CD8-positive, alpha-beta memory T cell (primary cell): ENCODE data around the gene TMEM225. TPM values are rescaled to one million over a fixed set of nuclear protein-coding genes. Genes with fewer than 3 reads are reported as not detected.

ENCODE experiments used
- CTCF ChIA-PET: fragments of 350-600 bp; sonication (Branson Sonifier 250); formaldehyde crosslinking; loops from one replicate; lab custom pipeline; 2021; ENCODE audit warnings: antibody characterized with exemption; lab: Charles Lee
- POLR2A ChIA-PET: fragments of 350-600 bp; sonication (Branson Sonifier 250); formaldehyde crosslinking; loops from one replicate; lab custom pipeline; 2021; ENCODE audit warnings: antibody characterized with exemption; lab: Charles Lee
- DNase-seq, 5 donors: peaks; one replicate each; pipeline versions ENCODE4 v3.0.0 to v3.0.0-alpha.2; 2020 to 2022; ENCODE audit warnings: mixed read lengths in 1 of 5
- H3K27ac ChIP-seq: one replicate; pipeline ENCODE4 v1.7.0; 2013; ENCODE audit warnings: low read depth, mild to moderate bottlenecking, low read length, moderate library complexity
- H3K27me3 ChIP-seq: 2 replicates; pipeline ENCODE4 v1.7.0; 2013; ENCODE audit warnings: low read length, mild to moderate bottlenecking; ENCODE audit not compliant: insufficient read depth, poor library complexity, severe bottlenecking
- H3K36me3 ChIP-seq: 2 replicates; pipeline ENCODE4 v1.7.0; 2013; ENCODE audit warnings: mild to moderate bottlenecking, low read length, moderate library complexity; ENCODE audit not compliant: insufficient read depth
- H3K4me1 ChIP-seq: 2 replicates; pipeline ENCODE4 v1.7.0; 2013; ENCODE audit warnings: mild to moderate bottlenecking, low read length, moderate library complexity; ENCODE audit not compliant: insufficient read depth
- H3K4me3 ChIP-seq: 2 replicates; pipeline ENCODE4 v1.7.0; 2013; ENCODE audit warnings: mild to moderate bottlenecking, low read length
- H3K9me3 ChIP-seq: 2 replicates; pipeline ENCODE4 v1.7.0; 2013; ENCODE audit warnings: mild to moderate bottlenecking, low read length
- H3K27ac Mint-ChIP-seq, 8 donors: one replicate each; pipeline ENCODE4 v1.8.0; 2020 to 2021; ENCODE audit warnings: mixed read lengths in 8 of 8, mild to moderate bottlenecking in 6 of 8, inconsistent platforms in 3 of 8, moderate library complexity in 3 of 8
- H3K27me3 Mint-ChIP-seq, 2 donors: one replicate each; pipeline ENCODE4 v1.8.0; 2020 to 2021; ENCODE audit warnings: mixed read lengths in 2 of 2, mild to moderate bottlenecking in 1 of 2, moderate library complexity in 1 of 2
- H3K36me3 Mint-ChIP-seq, 3 donors: one replicate each; pipeline ENCODE4 v1.8.0; 2020 to 2021; ENCODE audit warnings: mixed read lengths in 3 of 3, inconsistent platforms in 1 of 3, mild to moderate bottlenecking in 1 of 3
- H3K4me1 Mint-ChIP-seq, 3 donors: one replicate each; pipeline ENCODE4 v1.8.0; 2020 to 2021; ENCODE audit warnings: mixed read lengths in 3 of 3, inconsistent platforms in 1 of 3, mild to moderate bottlenecking in 1 of 3
- H3K4me3 Mint-ChIP-seq, 7 donors: one replicate each; pipeline ENCODE4 v1.8.0; 2020 to 2021; ENCODE audit warnings: mixed read lengths in 7 of 7, mild to moderate bottlenecking in 6 of 7, moderate library complexity in 4 of 7, inconsistent platforms in 2 of 7
- H3K9me3 Mint-ChIP-seq, 5 donors: one replicate each; pipeline ENCODE4 v1.8.0; 2020 to 2022; ENCODE audit warnings: mixed read lengths in 5 of 5, mild to moderate bottlenecking in 3 of 5, moderate library complexity in 2 of 5, inconsistent platforms in 1 of 5
- polyA plus RNA-seq: library from polyadenylated mRNA; unstranded; fragments of 300-500 nt; fragmentation: Illumina TruSeq; gene quantifications from one replicate; pipeline ENCODE4 v1.2.3, GENCODE V29; 2021
- total RNA-seq, 2 experiments: library from RNA; stranded (reverse); gene quantifications; one replicate each; pipeline ENCODE4 v1.2.3, GENCODE V29; 2021

The TMEM225 gene, protein sequence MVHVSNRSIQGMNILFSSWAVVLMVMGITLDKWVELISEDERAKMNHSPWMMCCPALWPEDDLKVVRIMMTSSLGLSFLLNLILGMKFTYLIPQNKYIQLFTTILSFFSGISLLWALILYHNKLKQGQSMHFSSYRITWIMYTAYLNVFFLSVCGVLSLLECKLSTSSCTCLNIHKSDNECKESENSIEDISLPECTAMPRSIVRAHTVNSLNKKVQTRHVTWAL
- not detected for total RNA-seq
- not detected for polyA plus RNA-seq

DNA sequence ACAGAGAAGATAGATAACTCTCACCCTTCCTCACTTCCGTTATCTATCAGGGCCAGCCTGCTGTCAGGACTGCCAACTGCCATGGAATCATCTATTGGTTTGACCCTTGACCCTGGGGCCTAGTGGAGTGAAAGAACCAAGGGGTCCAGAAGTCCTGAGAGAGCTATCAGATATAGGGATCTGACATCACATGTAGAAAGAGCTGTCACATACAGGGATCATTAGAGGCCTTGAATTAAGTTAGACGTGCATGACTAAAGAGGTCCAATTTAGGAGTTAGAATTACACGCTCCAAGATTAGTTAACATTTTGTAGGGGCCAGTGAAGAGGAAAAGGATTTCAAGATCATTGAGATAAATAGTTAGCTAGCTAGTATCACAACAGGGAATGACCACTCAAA, at the start of gene TMEM225:
TSS of gene TMEM225 (minus strand) at position 101 of the 400 bp plus-strand sequence. CDS start 245 bp downstream, outside the sequence.
- Histone ChIP-seq H3K9me3 (no peaks in the 10 kb centered on the region), H3K4me3 (no peak within 1 kb of the TSS), H3K36me3 (no peaks in the 10 kb centered on the region), H3K27ac (no peak within 1 kb of the TSS), H3K4me1 (no peaks in the 10 kb centered on the region), H3K27me3 (no peaks in the 10 kb centered on the region)
- DNase-seq = no peak
- Mint-ChIP-seq H3K9me3 (peaks cover 0 to under 1% (median 0%) of the 10 kb centered on the region in 5 donors), H3K36me3 (no peaks in the 10 kb centered on the region), H3K27ac (no peak within 1 kb of the TSS), H3K27me3 (no peaks in the 10 kb centered on the region), H3K4me1 (no peaks in the 10 kb centered on the region), H3K4me3 (no peak within 1 kb of the TSS)
- ChIA-PET POLR2A (no interaction called here), CTCF (no interaction called here)

DNA sequence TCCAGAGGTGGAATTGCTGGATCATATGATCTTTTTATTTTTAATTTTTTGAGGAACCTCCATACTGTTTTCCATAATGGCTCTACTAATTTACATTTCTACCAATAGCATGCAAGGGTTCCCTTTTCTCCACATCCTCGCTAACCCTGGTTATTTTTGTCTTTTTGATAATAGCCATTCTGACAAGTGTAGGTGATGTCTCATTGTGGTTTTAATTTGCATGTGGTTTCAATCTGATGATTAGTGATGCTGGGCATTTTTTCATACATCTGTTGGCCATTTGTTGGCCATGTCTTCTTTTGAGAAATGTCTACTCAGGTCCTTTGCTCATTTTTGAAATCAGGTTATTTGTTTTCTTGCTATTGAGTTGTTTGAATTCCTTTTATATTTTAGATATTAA, 38.6 kb upstream of the TMEM225 start:
- no peaks in the 10 kb centered on the region for H3K36me3 Mint-ChIP-seq
- Histone ChIP-seq H3K4me1 (no peaks in the 10 kb centered on the region), H3K27ac (no peak overlapping the region), H3K4me3 (no peak overlapping the region), H3K36me3 (no peaks in the 10 kb centered on the region), H3K9me3 (no peaks in the 10 kb centered on the region), H3K27me3 (no peaks in the 10 kb centered on the region)
- no peak for DNase-seq
- H3K9me3 Mint-ChIP-seq = peaks cover 0 to 3% (median 0%) of the 10 kb centered on the region in 5 donors
- no peaks in the 10 kb centered on the region for H3K4me1 Mint-ChIP-seq
- ChIA-PET POLR2A (no interaction called here), CTCF (no interaction called here)
- no peak overlapping the region for H3K4me3 Mint-ChIP-seq
- peaks cover 0 to 1% of the 10 kb centered on the region in 2 donors for H3K27me3 Mint-ChIP-seq
- no peak overlapping the region for H3K27ac Mint-ChIP-seq

DNA sequence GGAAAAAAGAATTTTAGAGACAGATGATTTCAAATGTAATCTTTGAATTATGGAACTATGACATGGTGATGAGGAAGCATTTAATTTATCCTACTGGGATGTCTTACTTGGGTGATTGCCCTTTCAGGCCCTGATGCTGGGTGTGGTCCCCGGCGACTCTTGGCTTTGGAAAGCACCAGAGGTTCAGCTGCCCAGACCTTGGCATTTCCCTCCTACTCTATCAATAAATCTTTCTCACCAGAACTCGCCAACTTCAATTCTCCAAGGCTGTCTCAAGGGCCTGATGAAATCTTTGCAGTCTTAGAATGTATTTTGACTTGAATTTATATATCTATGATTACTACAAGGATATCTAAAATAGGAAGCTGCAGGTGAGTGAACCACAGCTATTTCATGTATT, 35.5 kb upstream of the TMEM225 start:
- H3K36me3 Mint-ChIP-seq = no peaks in the 10 kb centered on the region
- peaks cover 0 to 2% of the 10 kb centered on the region in 2 donors for H3K27me3 Mint-ChIP-seq
- ChIA-PET CTCF (no interaction called here), POLR2A (no interaction called here)
- no peak overlapping the region for H3K27ac Mint-ChIP-seq
- H3K9me3 ChIP-seq = no peaks in the 10 kb centered on the region
- DNase-seq = no peak
- no peak overlapping the region for H3K27ac ChIP-seq
- no peaks in the 10 kb centered on the region for H3K36me3 ChIP-seq
- peaks cover 0 to 5% (median 0%) of the 10 kb centered on the region in 5 donors for H3K9me3 Mint-ChIP-seq
- H3K27me3 ChIP-seq = no peaks in the 10 kb centered on the region
- H3K4me3 ChIP-seq = no peak overlapping the region
- H3K4me1 Mint-ChIP-seq = no peaks in the 10 kb centered on the region
- no peaks in the 10 kb centered on the region for H3K4me1 ChIP-seq
- no peak overlapping the region for H3K4me3 Mint-ChIP-seq

DNA sequence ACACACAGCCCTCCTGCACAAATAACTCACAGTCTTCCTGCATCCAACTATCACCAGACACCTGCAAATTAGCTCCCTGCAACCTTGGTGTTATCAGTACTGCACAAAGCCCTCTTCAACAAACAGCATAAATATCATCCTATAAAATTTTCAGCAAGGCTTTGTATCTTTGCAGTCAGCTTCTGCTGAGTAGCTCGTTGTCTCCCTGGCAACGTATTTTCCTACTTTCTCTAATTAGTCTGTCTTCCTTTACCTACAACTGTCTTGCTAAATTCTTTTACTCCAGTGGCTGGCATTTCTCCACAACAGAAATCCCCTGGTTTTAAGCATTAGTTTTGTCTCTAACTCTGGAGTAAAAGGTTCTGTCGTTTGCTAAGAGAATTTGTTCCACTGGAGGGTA, 20.4 kb upstream of the TMEM225 start:
- H3K36me3 Mint-ChIP-seq = no peaks in the 10 kb centered on the region
- Histone ChIP-seq H3K9me3 (no peaks in the 10 kb centered on the region), H3K27ac (no peak overlapping the region), H3K4me1 (no peaks in the 10 kb centered on the region), H3K27me3 (no peaks in the 10 kb centered on the region), H3K36me3 (no peaks in the 10 kb centered on the region), H3K4me3 (no peak overlapping the region)
- peaks cover 0 to 2% of the 10 kb centered on the region in 2 donors for H3K27me3 Mint-ChIP-seq
- no peak overlapping the region for H3K4me3 Mint-ChIP-seq
- ChIA-PET POLR2A (no interaction called here), CTCF (no interaction called here)
- no peak for DNase-seq
- no peak overlapping the region for H3K27ac Mint-ChIP-seq
- H3K4me1 Mint-ChIP-seq = no peaks in the 10 kb centered on the region
- H3K9me3 Mint-ChIP-seq = peaks cover 0 to 2% (median 0%) of the 10 kb centered on the region in 5 donors

DNA sequence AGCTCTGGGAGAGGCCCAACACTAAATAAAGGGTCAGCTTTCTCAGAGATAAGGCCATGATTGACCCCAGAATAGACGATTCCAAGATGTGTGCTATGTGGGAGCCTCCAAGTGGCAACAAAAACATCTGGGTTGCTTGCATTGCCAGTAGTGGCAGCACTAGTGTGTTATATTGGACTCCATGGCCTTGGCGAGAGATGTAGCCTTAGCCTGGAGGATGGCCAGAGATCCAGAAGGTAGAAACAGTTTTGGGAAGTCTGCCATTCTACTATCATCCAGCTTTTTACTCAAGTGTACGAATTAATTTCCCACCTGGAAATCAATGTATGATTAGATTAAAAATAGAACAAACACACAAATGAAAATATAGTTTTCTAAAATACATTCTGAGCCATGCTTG, 19.5 kb upstream of the TMEM225 start:
- Histone ChIP-seq H3K4me1 (no peaks in the 10 kb centered on the region), H3K9me3 (no peaks in the 10 kb centered on the region), H3K4me3 (no peak overlapping the region), H3K36me3 (no peaks in the 10 kb centered on the region), H3K27ac (no peak overlapping the region), H3K27me3 (no peaks in the 10 kb centered on the region)
- Mint-ChIP-seq H3K27me3 (peaks cover 0 to 2% of the 10 kb centered on the region in 2 donors), H3K4me3 (no peak overlapping the region), H3K4me1 (no peaks in the 10 kb centered on the region), H3K27ac (no peak overlapping the region), H3K36me3 (no peaks in the 10 kb centered on the region), H3K9me3 (peaks cover 0 to 2% (median 0%) of the 10 kb centered on the region in 5 donors)
- CTCF ChIA-PET = no interaction called here
- no peak for DNase-seq
- POLR2A ChIA-PET = no interaction called here

DNA sequence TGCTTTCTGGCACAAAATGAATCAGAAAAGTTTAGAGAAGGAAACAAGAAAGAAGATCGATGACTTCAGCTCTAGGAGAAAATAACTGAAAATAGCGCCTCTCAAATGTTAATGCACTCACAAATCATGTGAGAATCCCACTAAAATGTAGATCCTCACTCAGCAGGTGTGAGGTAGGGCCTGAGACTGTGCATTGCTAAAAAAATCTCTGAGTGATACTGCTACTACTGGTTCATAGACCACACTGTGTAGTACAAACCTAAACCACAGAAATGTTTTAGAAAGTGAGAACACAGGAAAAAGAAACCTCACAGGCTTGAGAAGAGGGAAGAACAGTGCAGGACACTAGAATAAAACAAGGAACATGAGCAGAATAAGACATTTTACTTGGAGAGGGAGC, 18.5 kb upstream of the TMEM225 start:
- Mint-ChIP-seq H3K9me3 (peaks cover 0 to 2% (median 0%) of the 10 kb centered on the region in 5 donors), H3K36me3 (no peaks in the 10 kb centered on the region), H3K27me3 (peaks cover 0 to 2% of the 10 kb centered on the region in 2 donors), H3K4me1 (no peaks in the 10 kb centered on the region), H3K27ac (no peak overlapping the region), H3K4me3 (no peak overlapping the region)
- H3K4me3 ChIP-seq = no peak overlapping the region
- no peaks in the 10 kb centered on the region for H3K9me3 ChIP-seq
- POLR2A ChIA-PET = no interaction called here
- H3K36me3 ChIP-seq = no peaks in the 10 kb centered on the region
- no peaks in the 10 kb centered on the region for H3K27me3 ChIP-seq
- DNase-seq = no peak
- CTCF ChIA-PET = no interaction called here
- H3K4me1 ChIP-seq = no peaks in the 10 kb centered on the region
- no peak overlapping the region for H3K27ac ChIP-seq

DNA sequence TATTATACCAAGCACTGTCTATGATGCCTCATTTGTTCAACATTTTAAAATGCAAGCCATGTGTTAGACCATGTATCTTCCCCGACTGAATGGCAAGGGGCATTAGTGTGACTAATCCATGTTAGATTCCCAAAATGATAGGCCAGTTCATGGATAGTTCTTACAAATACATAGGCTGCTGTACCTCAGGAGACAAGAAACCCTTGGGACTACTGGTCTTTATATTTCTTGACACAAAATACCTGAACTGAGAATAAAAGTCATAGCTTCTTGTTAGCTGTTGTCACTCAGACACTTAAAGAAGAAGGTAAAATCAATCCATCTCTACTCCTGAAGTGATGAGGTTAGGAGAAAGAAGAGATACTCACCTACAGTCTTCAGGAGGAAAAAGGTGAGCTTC, 16.4 kb upstream of the TMEM225 start, which contains the start of gene OR8D4:
TSS of gene OR8D4 (plus strand) at position 301 of the 400 bp plus-strand sequence. CDS start 4,265 bp downstream, outside the sequence.
- CTCF ChIA-PET = no interaction called here
- H3K4me3 Mint-ChIP-seq = no peak within 1 kb of the TSS
- no peak within 1 kb of the TSS for H3K27ac ChIP-seq
- no peak within 1 kb of the TSS for H3K4me3 ChIP-seq
- no peaks in the 10 kb centered on the region for H3K36me3 ChIP-seq
- no peak within 1 kb of the TSS for H3K27ac Mint-ChIP-seq
- no peak for DNase-seq
- POLR2A ChIA-PET = no interaction called here
- H3K4me1 Mint-ChIP-seq = no peaks in the 10 kb centered on the region
- peaks cover 0 to 2% (median 0%) of the 10 kb centered on the region in 5 donors for H3K9me3 Mint-ChIP-seq
- no peaks in the 10 kb centered on the region for H3K36me3 Mint-ChIP-seq
- no peaks in the 10 kb centered on the region for H3K27me3 Mint-ChIP-seq
- H3K27me3 ChIP-seq = no peaks in the 10 kb centered on the region
- H3K4me1 ChIP-seq = no peaks in the 10 kb centered on the region
- H3K9me3 ChIP-seq = no peaks in the 10 kb centered on the region

DNA sequence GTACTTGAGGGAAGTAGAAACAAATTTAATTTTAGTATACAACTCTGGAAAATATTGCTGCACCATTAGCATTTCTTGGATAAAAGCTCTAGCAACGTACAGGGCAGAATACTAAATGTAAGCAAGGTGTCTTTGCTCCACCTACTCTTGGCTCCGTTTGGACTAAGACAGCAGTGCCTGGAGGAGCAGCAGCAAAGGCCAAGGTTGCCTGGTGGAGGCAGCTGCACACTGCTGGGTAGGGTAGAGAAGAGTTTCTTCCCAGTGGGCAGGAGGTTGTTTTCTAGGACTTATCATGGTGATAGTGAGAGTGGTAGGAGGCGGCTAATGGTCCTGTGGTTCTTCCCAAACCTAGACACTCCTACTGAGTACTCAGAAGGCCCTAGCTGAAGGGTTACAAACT, 14.3 kb upstream of the TMEM225 start:
- Histone ChIP-seq H3K4me3 (no peak overlapping the region), H3K4me1 (no peaks in the 10 kb centered on the region), H3K36me3 (no peaks in the 10 kb centered on the region), H3K27me3 (no peaks in the 10 kb centered on the region), H3K9me3 (no peaks in the 10 kb centered on the region), H3K27ac (no peak overlapping the region)
- POLR2A ChIA-PET = no interaction called here
- Mint-ChIP-seq H3K36me3 (no peaks in the 10 kb centered on the region), H3K27ac (no peak overlapping the region), H3K4me3 (no peak overlapping the region), H3K27me3 (no peaks in the 10 kb centered on the region), H3K9me3 (no peaks in the 10 kb centered on the region), H3K4me1 (no peaks in the 10 kb centered on the region)
- DNase-seq = no peak
- CTCF ChIA-PET = no interaction called here
